Measurements from ENCODE around the gene PDE11A.
"Not testable (repeated sequence)": the region's sequence is repeated elsewhere in the genome, so short reads cannot be mapped to it uniquely, and the experiment has no call there.

Gene PDE11A

DNA sequence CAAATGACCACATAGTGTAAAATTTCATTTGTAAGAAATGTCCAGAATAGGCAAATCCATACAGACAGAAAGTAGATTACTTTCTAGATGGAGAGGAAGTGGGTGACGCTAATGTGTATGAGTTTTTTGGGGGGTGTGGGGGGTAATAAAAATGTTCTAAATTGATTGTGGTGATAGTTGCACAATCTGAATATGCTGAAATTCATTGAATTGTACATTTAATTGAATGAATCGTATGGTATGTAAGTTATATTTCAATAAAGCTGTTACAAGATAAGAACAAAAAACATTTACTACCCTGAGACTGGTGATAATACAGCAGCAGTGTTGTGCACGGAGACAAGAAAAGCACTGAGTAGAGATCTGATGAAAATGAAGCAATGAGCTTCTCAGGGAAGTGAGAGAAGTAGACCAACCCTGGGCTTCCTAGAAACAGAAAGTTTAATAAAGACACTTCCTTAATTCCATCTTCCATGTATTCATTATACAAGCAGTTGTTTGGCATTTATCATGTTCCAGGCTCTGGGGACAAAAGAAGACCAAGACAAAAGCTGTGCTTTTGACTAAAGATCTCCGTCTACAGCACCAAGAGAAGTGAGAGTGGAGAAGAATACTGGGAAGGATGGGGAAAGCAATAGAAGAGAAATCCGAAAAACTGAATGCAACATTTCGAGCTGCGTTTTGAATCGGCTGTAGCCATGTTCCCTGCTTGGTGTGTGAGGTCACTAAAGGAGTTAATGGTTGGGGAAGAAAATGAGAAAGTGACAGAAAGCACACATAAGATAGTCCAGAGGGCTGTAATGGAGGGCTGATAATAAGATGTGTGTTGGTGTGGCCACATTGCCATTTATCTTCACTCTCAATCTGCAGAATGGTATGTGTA lies 1.8 kb upstream of the PDE11A start:
- no peak for DNase-seq

DNA sequence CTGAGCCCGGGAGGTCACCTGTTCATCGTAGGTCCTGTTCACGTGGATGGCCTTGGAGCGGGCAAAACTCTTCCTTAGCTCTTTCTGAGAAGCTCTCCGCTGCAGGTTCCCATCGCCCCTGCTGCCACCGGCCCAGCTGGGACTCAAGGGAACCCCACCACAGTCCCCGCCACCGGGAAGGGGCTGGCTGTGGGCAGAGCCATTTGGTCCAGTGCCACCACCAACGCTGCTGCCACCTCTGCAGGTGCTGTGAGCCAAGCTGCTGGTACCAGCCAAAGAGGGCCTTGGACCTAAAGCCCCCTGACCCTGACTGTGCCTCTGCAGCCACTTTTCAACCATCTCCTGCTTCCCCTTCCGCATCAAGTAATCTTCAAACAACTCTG lies 586 bp downstream of the PDE11A start:
- no peak for DNase-seq

DNA sequence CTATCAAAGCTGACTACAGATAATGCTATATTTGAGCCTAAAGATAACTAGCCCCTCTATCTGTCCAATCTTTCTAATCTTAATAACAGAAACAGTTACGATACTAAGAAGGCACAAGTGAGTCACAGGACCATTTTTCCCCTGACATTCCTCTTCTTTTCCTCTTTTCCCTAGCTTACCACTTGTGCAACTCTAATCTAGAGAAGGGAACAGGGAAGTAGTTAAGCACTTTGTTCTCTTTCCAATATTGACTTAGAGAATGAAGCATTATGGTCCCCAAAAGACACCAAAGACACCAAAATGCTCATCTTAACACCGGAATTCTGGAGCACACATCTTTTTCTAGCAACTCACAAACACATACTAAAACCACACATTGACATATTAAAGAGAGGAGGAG lies 1.8 kb downstream of the PDE11A start:
- no peak for DNase-seq

DNA sequence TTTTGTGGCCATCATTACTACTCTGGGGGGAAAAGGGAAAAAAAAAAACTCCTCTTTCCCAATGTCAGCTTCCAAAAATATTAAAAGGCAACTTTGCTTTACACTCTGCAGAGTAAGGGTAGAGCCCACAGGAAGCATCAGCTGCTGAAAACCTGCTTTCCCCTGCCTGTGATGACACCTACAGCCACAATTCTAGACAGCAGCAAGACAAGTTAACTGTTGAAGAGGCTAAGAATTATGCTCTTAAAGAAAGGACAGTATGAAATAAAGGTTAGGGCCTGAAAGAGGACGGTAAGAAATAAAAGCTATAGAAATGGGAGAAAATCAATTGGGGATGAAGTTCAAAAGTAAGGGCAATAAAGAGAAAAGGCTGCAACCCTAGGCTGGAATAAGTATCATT lies 3.0 kb downstream of the PDE11A start:
- DNase-seq = no peak

DNA sequence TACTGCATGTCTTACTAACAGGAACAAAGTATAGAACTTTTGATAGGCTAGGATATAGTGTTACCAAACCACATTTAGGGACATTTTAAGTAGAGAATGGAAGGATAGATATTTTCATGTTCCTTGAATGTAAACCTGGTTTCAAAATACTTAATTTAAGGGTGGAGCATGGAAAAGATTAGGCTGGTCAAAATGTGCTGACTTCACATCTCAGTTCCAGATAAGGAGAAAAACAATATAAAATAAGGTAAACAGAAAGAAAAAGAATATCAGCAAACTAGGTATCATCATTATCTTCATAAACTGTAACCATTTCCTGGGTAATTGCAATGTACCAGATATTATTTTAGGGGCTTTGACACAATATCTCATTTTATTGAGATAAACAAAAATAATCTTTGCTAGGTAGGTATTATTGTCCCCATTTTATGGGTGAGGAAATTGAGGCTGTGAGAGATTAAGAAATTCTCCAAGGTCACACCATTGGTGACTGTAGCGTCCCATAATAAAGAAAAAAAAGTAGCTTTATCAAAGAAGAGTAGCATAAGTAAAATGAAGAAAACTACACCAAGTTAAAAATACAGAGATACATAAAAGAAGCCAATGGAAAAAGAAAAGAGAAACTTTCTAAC lies 3.6 kb downstream of the PDE11A start:
- no peak for DNase-seq

DNA sequence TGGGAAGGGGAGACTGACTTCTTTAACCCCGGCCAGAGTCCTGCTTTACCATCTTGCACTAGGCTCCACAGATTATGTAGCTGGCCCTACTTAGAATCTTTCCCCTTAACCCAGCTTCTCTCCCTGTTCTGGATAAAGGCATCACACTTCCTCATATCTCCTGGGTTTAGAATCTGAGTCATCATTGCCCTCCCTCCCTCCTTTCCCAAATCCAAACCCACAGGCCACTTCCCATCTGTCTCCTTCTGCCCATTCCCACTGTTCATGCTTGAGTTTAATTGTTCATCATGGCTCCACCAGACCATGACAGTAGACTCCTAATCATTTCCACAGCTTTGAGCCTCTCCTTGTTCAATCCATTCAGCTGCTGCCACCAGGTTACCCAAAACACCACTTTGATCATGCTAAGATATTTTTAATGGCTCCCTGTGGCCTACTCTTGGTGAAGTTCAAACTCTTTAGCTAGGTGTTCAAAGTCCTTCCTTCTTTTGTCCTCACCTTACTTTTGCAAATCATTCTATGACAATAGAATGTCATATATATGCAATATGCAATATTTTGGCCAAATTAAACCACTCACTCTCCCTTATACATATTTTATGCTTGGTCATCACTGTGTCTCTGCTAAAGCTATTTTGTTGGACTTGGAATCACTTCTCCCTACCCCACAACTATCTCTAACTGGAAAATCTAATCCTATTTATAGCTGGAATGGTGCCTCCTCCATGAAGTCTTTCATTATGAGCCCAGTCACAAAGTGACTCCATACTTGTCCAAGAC lies 5.5 kb downstream of the PDE11A start:
- no peak for DNase-seq

DNA sequence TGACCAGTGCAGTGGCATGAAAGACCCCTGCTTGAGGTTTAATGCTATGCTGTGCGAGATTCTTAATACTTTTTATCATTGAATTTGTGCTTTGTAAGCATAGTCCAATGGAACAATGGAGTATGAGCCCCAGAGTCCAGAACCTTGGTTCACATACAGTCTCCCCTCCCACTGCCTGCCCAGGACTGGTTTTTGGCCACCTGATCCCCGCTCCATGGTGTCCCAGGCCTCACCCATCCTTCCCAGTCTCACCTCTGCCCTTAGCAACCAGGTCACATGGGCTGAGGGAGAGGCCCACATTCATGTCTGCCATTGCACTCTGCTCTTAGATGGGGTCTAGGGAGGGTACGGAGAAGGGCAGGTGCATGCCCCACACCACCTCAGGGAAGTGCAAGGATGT lies 6.3 kb downstream of the PDE11A start:
- no peak for DNase-seq

DNA sequence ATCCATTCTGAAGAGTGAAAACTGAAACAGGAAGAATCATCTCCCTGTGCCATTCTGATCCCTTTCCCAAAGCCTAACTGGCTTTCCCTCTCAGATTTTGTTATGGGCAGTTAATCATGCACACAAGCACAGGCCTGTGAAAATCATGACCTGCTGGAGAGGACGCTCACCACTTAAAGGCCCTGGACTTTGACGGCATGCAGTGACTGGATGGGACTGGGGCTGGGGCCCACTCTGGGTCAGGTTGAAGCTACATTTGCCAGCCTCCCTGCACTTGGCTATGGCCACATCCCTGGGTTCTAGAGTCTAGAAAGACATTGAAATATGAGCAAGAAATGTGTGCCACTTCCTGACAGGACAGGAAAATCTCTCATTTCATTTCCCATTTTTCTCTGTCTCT lies 12.9 kb downstream of the PDE11A start:
- no peak for DNase-seq

DNA sequence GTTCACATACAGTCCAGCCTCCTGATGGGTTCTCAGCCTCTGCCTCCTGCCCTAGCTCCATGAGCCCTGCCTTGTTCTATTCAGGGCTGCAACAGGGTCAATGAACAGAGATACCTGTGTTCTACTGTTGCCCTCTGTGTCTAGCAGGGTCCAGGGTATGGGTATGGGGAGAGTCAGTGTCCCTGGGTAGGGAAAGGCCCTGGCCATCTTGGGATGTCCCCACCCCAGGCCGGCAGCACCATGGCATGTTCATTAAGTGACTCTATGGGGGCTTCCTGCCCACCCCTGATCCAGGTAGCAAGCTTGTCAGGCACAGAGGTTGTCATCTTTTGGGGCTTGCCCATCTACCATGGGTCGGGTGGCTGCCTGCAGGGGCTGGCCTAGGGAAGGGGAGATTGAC lies 13.5 kb downstream of the PDE11A start:
- DNase-seq = no peak

DNA sequence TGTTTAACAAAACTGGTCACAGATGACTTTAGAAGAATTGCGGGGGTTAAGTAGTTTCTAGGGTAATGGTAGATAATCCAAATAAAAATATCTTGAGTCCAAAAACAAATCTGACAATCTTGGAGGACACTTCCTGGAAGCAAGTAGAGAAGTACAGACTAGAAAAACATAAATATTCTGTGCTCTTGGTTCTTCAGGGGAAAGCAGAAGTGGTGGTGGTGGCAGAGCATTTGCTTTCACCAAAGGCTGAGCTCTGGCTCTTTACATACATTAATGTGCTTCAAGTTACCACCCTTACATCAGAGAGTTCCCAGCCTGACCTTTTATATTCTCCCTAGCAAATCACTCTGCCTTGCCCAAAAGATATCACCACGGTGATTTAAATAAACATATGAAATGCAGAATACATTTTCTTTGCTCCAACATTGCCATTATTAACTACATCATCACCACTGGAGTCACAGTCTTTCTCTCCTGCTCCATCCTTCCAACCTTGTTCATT lies 15.3 kb downstream of the PDE11A start:
- DNase-seq = no peak

DNA sequence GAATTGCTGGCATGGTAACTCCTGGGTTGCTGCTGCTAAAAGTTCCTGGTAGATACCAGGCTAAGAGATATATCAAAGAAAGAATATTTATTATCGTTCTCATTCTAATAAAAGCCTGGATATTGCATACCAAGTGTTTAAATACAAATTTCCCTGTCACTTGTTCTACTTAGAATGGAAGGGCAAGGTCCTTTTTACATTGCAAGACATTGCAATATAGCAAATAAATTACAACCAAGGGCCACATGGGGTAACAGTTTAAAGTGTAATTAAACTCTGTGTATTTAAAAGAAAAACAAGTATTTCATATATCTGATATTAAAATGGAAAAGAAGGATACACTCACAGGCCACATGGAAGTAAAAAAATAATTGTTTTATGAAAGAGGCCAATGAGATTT lies 16.2 kb downstream of the PDE11A start:
- no peak for DNase-seq

DNA sequence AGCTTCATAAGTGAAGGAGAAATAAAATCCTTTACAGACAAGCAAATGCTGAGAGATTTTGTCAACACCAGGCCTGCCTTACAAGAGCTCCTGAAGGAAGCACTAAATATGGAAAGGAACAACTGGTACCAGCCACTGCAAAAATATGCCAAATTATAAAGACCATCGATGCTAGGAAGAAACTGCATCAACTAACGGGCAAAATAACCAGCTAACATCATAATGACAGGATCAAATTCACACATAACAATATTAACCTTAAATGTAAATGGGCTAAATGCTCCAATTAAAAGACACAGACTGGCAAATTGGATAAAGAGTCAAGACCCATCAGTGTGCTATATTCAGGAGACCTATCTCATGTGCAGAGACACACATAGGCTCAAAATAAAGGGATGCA lies 21.3 kb downstream of the PDE11A start:
- not testable (repeated sequence) for DNase-seq

DNA sequence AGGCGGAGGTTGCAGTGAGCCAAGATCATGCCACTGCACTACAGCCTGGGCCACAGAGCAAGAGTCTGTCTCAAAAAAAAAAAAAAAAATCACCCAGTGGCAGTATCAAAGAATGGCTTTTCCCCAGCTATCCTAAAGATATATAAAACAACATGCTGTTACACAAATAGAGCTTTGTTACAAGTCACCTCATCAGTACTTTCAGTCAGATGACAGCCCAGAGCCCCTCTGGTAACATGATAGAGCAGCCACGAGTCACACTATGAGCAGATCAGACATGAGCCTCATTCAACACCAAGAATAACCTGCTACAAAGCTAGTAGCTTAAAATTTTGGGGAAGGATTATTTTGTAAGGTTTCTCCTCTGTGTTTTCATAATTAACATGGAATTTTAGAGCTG lies 25.2 kb downstream of the PDE11A start:
- no peak for DNase-seq

DNA sequence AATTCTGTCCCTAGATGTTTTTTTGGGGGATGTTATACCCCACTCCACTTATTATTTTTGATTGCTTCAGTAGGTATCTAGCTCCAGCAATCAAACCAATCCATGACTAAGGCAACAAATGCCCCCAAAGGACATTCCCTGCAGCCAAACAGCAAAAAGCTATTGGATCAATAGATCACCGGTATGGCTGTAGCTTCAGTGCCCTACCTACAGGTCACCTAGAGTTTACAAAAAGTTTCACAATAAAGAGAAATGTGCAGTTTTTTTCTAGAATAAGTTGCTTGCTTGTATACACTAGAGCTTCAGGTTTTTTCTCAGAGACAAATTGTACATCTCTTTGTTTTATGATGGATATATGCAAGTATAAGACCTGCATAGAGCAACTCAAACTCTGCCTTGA lies 27.7 kb downstream of the PDE11A start:
- no peak for DNase-seq

DNA sequence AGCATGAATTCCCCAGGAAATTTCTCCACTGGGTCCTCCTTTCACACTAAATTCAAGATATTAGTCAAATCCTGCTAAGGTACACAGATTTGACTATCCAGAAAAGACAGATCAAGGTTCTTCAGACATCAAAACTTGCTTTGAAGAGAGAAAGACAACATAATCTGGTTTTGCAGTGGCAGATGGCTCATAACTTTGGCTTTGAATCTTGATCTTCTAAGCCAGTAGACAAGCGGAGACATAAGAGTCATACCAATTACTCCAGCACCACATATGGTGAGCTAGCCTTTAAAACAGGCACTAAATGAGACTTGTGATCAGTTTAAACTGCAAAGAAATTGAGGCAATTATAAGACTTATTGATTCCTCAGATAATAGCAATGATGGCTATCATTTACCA lies 29.3 kb downstream of the PDE11A start:
- no peak for DNase-seq

DNA sequence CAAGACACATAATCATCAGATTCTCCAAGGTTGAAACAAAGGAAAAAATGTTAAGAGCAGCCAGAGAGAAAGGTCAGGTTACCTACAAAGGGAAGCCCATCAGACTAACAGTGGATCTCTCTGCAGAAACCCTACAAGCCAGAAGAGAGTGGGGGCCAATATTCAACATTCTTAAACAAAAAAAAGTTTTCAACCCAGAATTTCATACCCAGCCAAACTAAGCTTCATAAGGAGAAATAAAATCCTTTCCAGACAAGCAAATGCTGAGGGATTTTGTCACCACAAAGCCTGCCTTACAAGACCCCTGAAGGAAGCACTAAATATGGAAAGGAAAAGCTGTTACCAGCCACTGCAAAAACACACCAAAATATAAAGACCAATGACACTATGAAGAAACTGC lies 39.0 kb downstream of the PDE11A start:
- DNase-seq = not testable (repeated sequence)

DNA sequence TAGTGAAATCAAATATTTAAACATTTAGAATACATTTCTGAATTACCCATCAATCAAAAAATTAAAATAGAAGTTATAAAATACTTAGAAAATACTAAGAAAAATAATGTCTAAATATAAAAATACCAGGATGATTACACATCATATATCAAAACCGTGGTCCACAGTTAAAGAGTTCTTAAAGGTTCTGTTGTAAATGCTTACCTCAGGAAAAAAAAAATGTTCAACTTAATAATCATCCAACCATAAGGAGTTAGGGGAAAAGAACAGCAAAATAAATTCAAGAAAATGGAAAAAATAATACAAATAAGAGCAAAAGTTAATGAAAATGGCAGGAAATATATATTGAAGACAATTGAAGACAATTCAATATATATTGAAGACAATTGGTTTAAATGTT lies 43.2 kb downstream of the PDE11A start:
- DNase-seq = no peak

DNA sequence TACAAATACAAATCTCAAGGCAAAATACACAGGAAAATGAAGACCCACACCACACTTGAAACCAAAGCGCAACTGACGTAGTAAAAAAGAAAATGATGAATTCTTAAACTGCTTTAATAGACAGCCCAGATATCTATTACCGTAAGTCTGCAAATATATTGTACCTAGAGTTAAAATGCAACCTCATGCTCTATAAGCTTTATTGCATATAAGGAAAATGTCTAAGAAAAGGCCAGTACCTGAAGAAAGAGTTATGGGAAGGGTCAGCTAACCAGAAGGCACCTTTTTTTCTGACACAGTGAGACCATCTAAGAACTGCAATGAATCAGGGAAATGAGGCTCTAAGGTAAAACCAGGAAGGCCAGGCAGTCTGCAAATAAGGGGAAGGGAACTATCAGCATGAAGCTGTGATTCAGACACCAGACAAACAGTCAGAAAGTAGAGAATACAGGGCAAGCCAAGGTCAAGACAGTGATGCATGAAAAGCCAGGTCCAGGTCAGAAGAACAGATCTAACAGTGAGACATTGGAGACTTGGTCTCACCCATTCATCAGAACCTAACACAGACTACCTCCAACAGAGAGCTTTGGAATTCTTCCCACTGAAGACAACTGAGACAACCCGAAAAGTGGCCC lies 46.9 kb downstream of the PDE11A start:
- DNase-seq = no peak

DNA sequence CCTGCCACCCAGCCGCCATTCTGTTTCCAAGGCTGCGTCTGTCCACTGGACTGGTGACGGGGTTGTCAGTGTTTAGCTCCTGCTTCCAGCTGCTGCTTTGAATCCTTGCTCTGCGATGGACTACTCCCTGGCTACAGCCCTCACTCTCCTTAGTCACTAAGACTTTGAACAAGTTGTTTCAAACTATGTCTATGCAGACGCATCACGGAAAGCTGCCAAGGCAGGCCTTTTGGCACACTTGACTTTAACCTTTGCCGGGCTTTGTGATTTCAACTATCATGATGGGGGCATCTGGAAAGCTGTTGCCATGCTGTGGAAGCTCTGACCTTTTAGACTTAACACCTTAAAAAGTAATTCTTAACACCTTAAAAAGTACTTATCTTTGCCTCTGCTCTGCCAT lies 54.4 kb downstream of the PDE11A start:
- no peak for DNase-seq

DNA sequence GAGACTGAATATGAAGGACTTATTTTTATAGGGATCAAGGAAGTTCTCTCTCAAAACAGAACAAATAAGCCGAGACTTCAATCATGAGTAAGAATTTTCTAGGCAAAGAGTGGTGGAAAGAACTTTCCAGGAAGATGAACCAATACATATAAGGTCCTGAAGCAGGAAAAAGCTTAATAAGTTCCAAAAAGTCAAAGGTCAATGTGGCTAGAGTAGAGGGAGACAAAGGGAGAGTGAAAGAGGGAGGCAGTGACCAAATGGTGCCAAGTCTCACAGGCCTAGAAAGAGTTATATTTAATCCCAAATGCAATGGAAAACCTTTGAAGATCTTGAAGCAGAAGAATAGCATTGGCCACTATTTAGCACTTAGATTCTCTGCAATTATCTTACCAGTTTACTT lies 56.0 kb downstream of the PDE11A start:
- no peak for DNase-seq

DNA sequence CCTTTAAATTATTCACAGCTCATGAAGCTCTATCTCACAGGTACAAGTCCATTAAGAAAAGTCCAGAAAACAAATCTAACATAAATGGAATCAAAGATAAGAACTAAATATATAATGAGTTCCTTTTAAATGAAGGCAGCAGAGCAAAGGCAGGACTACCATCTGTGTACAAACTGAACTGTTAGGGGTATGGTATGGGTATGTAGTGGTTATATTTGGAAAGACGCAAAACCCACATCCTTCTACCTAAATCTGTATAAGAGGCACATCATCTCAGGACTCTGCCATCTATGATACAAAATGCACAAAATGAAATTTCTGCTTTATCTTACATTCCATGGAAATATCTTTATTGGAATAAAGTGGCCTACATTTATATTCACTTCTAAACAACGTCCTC lies 59.9 kb downstream of the PDE11A start:
- DNase-seq = no peak

DNA sequence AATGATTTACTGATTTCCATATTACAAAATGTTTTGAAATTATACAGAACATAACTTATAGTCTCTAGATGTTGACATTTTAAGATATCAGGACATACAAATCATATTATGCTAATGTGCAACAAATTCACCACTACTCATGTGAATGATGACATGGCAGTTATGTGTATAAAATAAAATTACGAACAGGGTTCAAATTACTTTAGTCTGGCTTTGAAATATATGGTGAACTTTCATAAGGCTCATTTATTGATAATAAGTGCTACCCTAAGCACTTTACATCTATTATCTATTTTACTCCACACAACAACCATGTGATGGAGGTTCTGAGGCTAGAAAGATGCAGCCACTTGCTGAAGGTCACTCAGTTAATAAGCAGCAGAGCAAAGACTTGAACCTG lies 62.8 kb downstream of the PDE11A start:
- DNase-seq = no peak

DNA sequence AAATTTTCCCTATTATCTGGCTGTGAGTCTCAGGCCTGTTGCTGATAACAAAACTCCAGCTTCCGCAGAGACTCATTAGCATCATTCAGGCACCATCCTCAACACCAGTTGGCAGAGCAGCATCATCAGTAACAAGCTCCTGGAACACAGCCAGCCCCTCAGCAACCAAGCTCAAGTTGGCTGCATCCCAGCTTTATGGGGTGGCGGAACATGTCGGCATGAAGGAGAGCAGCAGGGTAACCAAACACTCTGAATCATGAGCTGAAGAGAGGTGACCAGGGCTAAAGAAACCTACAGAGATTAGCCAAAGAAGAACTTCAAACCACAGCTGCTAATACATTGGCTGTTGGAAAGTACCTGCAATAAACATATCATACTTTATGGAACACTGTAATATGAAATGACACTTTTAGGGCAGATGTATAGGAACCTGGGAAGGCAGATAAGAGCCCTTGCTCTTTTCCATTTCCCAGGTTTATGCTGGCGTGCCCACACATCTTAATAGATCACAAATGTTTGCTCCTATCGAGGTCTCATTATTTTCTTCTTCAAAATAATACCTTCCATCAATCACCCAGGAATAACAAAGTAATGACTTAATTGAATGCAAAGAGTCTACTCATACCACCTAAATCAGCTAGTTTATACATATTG lies 63.8 kb downstream of the PDE11A start:
- no peak for DNase-seq
